SK-N-SH (cell line): ENCODE data around the gene COL1A2. TPM values are rescaled to one million over a fixed set of nuclear protein-coding genes. Genes with fewer than 3 reads are reported as not detected.

Experiments used
- CTCF ChIA-PET: fragments of 300-600, 350-600 bp; formaldehyde crosslinking; extraction: SDS; loops from one replicate; lab custom pipeline; 2021; lab: Yijun Ruan, JAX
- POLR2A ChIA-PET: fragments of 350-600 bp; sonication (Branson Sonifier 250); formaldehyde crosslinking; extraction: SDS; loops from one replicate; lab custom pipeline; 2020; ENCODE audit warnings: antibody characterized with exemption, inconsistent platforms; lab: Yijun Ruan, JAX
- DNase-seq: peaks from one replicate; pipeline ENCODE4 v3.0.0; 2012
- H2AFZ ChIP-seq: fragments of 200-600 bp; sonication (generic); 2 replicates; pipeline ENCODE4 v1.8.1; 2016; ENCODE audit warnings: antibody characterized with exemption, mild to moderate bottlenecking, low read depth
- H3F3A ChIP-seq: fragments of 200-600 bp; sonication (generic); replicated peaks from 2 replicates; pipeline ENCODE3; 2016; ENCODE audit warnings: antibody characterized with exemption, mild to moderate bottlenecking; ENCODE audit not compliant: insufficient read depth
- H3K27ac ChIP-seq, 2 experiments: fragments of 200-500 bp in 1 of 2; fragments of 200-600 bp in 1 of 2; sonication (Bioruptor generic) in 1 of 2; sonication (generic), shearing (Covaris generic) in 1 of 2; 2 replicates each; pipeline versions ENCODE4 v1.5.1 to v1.6.1; 2014 to 2016; ENCODE audit warnings: low read depth in 2 of 2, inconsistent platforms in 1 of 2, low read length in 1 of 2, mild to moderate bottlenecking in 1 of 2, mixed read lengths in 1 of 2
- H3K27me3 ChIP-seq: fragments of 200-600 bp; sonication (generic), shearing (Covaris generic); 2 replicates; pipeline ENCODE4 v1.6.1; 2016; ENCODE audit warnings: mixed run types; ENCODE audit not compliant: insufficient read depth
- H3K36me3 ChIP-seq, 2 experiments: fragments of 200-500 bp in 1 of 2; fragments of 200-600 bp in 1 of 2; sonication (Bioruptor generic) in 1 of 2; sonication (generic) in 1 of 2; replicated peaks in 1 of 2; 2 replicates each; pipeline versions ENCODE3 to v1.5.1; 2014 to 2016; ENCODE audit warnings: low read length in 1 of 2, mild to moderate bottlenecking in 1 of 2; ENCODE audit not compliant: insufficient read depth in 2 of 2, control insufficient read depth in 1 of 2
- H3K4me1 ChIP-seq, 2 experiments: fragments of 200-500 bp in 1 of 2; fragments of 200-600 bp in 1 of 2; sonication (Bioruptor generic) in 1 of 2; sonication (generic), shearing (Covaris generic) in 1 of 2; 2 replicates each; pipeline versions ENCODE4 v1.5.1 to v1.6.1; 2014 to 2016; ENCODE audit warnings: low read depth in 1 of 2, low read length in 1 of 2, mixed run types in 1 of 2; ENCODE audit not compliant: insufficient read depth in 2 of 2, control insufficient read depth in 1 of 2
- H3K4me2 ChIP-seq: fragments of 200-600 bp; sonication (generic), shearing (Covaris generic); 2 replicates; pipeline ENCODE4 v1.6.1; 2017; ENCODE audit warnings: mixed run types
- H3K4me3 ChIP-seq, 2 experiments: fragments of 200-500 bp in 1 of 2; fragments of 200-600 bp in 1 of 2; sonication (Bioruptor generic) in 1 of 2; sonication (generic), shearing (Covaris generic) in 1 of 2; 2 replicates each; pipeline versions ENCODE4 v1.5.1 to v1.8.1; 2014 to 2016; ENCODE audit warnings: low read depth in 2 of 2, inconsistent platforms in 1 of 2, low read length in 1 of 2, mild to moderate bottlenecking in 1 of 2, mixed read lengths in 1 of 2, moderate library complexity in 1 of 2
- H3K79me2 ChIP-seq: fragments of 200-600 bp; sonication (generic); 2 replicates; pipeline ENCODE4 v1.8.1; 2017; ENCODE audit warnings: mild to moderate bottlenecking; ENCODE audit not compliant: insufficient read depth
- H3K9ac ChIP-seq: fragments of 200-600 bp; sonication (generic); 2 replicates; pipeline ENCODE4 v1.6.1; 2017; ENCODE audit warnings: mixed run types
- H3K9me2 ChIP-seq: fragments of 200-600 bp; sonication (generic); 2 replicates; pipeline ENCODE4 v1.6.1; 2017; ENCODE audit warnings: mixed run types
- H3K9me3 ChIP-seq: fragments of 200-600 bp; sonication (generic); 2 replicates; pipeline ENCODE4 v1.6.1; 2017; ENCODE audit warnings: mixed run types, mild to moderate bottlenecking, moderate library complexity
- H4K20me1 ChIP-seq: fragments of 200-600 bp; sonication (generic); 2 replicates; pipeline ENCODE4 v1.6.1; 2017; ENCODE audit warnings: mild to moderate bottlenecking, mixed run types; ENCODE audit not compliant: insufficient read depth
- ELF1 ChIP-seq: IDR thresholded peaks from 2 replicates; pipeline ENCODE4 v1.4.0; 2012
- FOSL2 ChIP-seq: IDR thresholded peaks from 2 replicates; pipeline ENCODE4 v1.4.0; 2012; ENCODE audit warnings: low read depth, mild to moderate bottlenecking, moderate library complexity, borderline replicate concordance
- FOXJ3 ChIP-seq: sonication (generic); formaldehyde crosslinking; IDR thresholded peaks from 2 replicates; pipeline ENCODE4 v1.5.1; 2020; ENCODE audit warnings: mild to moderate bottlenecking, missing genetic modification reagents
- GABPA ChIP-seq: IDR thresholded peaks from 2 replicates; pipeline ENCODE4 v1.4.0; 2012; ENCODE audit warnings: low read depth, mild to moderate bottlenecking
- GATA2 ChIP-seq: sonication (generic); formaldehyde crosslinking; IDR thresholded peaks from 2 replicates; pipeline ENCODE4 v1.5.0; 2020; ENCODE audit warnings: mild to moderate bottlenecking, missing genetic modification reagents
- MEF2A ChIP-seq: IDR thresholded peaks from 2 replicates; pipeline ENCODE4 v1.4.0; 2012; ENCODE audit warnings: low read depth, borderline replicate concordance
- MXI1 ChIP-seq: IDR thresholded peaks from 2 replicates; pipeline ENCODE4 v1.6.1; 2012; ENCODE audit warnings: mild to moderate bottlenecking, low read depth, low read length, improper control_type of control experiment
- NFIC ChIP-seq: IDR thresholded peaks from 2 replicates; pipeline ENCODE4 v1.4.0; 2012; ENCODE audit warnings: borderline replicate concordance
- POLR2AphosphoS5 ChIP-seq: IDR thresholded peaks from 2 replicates; pipeline ENCODE4 v1.6.1; 2012; ENCODE audit warnings: low read depth, low read length
- RFX5 ChIP-seq: IDR thresholded peaks from 2 replicates; pipeline ENCODE4 v1.6.1; 2012; ENCODE audit warnings: mild to moderate bottlenecking, improper control_type of control experiment, low read length
- SMC3 ChIP-seq: IDR thresholded peaks from 2 replicates; pipeline ENCODE4 v1.6.1; 2012; ENCODE audit warnings: low read depth, low read length, improper control_type of control experiment
- TAF1 ChIP-seq: IDR thresholded peaks from 2 replicates; pipeline ENCODE4 v1.6.1; 2012; ENCODE audit warnings: low read depth, mild to moderate bottlenecking, low read length, moderate library complexity, borderline replicate concordance
- TCF12 ChIP-seq: IDR thresholded peaks from 2 replicates; pipeline ENCODE4 v1.4.0; 2012
- TEAD4 ChIP-seq: IDR thresholded peaks from 2 replicates; pipeline ENCODE4 v1.4.0; 2012; ENCODE audit warnings: mild to moderate bottlenecking, borderline replicate concordance; ENCODE audit not compliant: insufficient read depth
- YY1 ChIP-seq: IDR thresholded peaks from 2 replicates; pipeline ENCODE4 v1.4.0; 2012; ENCODE audit warnings: low read depth, mild to moderate bottlenecking
- WGBS: methylation state at CpG from one replicate; pipeline ENCODE4 v1.1.6; 2017; ENCODE audit warnings: low lambda C conversion rate; 5-methylcytosine and 5-hydroxymethylcytosine counted together
- polyA plus RNA-seq, 3 experiments: library from polyadenylated mRNA; depleted of rRNA; stranded (reverse); fragments of >200 nt; gene quantifications; 2 replicates each; pipeline ENCODE4 v1.2.3, GENCODE V29; 2012
- TF ChIP-seq, protein P1 (sequence below): IDR thresholded peaks from 2 replicates; pipeline ENCODE4 v1.4.0; 2012; ENCODE audit warnings: low read depth, borderline replicate concordance
- TF ChIP-seq, protein P2 (sequence below): IDR thresholded peaks from 2 replicates; pipeline ENCODE4 v1.6.1; 2012; ENCODE audit warnings: mild to moderate bottlenecking, low read depth, low read length, moderate library complexity
- TF ChIP-seq, protein P3 (sequence below): fragments of 200-600 bp; sonication (generic); IDR thresholded peaks from 2 replicates; pipeline ENCODE4 v1.6.1; 2017; ENCODE audit warnings: antibody characterized with exemption, mild to moderate bottlenecking, moderate library complexity
- TF ChIP-seq, protein P4 (sequence below): fragments of 150-350 bp; IDR thresholded peaks from 2 replicates; pipeline ENCODE4 v1.6.1; 2017; ENCODE audit warnings: antibody characterized with exemption, low read length, low read depth, borderline replicate concordance

Gene COL1A2
- polyA plus RNA-seq, 1 of the 3 experiments (the other 2 are of a cell fraction): 11.4 TPM

DNA sequence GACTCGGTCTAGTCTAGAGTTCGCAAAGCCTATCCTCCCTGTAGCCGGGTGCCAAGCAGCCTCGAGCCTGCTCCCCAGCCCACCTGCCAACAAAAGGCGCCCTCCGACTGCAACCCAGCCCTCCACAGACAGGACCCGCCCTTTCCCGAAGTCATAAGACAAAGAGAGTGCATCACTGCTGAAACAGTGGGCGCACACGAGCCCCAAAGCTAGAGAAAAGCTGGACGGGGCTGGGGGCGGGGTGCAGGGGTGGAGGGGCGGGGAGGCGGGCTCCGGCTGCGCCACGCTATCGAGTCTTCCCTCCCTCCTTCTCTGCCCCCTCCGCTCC, 622 bp upstream of the COL1A2 start:
- Histone ChIP-seq H3K36me3 (no peaks in the 10 kb centered on the region), H3K27me3 (no peaks in the 10 kb centered on the region), H3K4me2 (no peak overlapping the region), H3K9ac (no peak overlapping the region), H3K4me3 (no peak overlapping the region), H3K9me3 (no peaks in the 10 kb centered on the region; the same call in 1 of the 2 replicates), H3F3A (peaks cover 27% of the 10 kb centered on the region), H2AFZ (no peak overlapping the region), H4K20me1 (no peaks in the 10 kb centered on the region), H3K27ac (no peak overlapping the region; a peak in 1 of 4 replicates), H3K4me1 (peaks cover 5 to 30% of the 10 kb centered on the region in 2 experiments), H3K9me2 (no peaks in the 10 kb centered on the region), H3K79me2 (no peaks in the 10 kb centered on the region)
- no peak for TF ChIP-seq SMC3
- TF ChIP-seq MXI1: no peak
- TF ChIP-seq, protein P1, sequence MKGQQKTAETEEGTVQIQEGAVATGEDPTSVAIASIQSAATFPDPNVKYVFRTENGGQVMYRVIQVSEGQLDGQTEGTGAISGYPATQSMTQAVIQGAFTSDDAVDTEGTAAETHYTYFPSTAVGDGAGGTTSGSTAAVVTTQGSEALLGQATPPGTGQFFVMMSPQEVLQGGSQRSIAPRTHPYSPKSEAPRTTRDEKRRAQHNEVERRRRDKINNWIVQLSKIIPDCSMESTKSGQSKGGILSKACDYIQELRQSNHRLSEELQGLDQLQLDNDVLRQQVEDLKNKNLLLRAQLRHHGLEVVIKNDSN: no peak
- no peak for TF ChIP-seq GABPA
- TF ChIP-seq, protein P2, sequence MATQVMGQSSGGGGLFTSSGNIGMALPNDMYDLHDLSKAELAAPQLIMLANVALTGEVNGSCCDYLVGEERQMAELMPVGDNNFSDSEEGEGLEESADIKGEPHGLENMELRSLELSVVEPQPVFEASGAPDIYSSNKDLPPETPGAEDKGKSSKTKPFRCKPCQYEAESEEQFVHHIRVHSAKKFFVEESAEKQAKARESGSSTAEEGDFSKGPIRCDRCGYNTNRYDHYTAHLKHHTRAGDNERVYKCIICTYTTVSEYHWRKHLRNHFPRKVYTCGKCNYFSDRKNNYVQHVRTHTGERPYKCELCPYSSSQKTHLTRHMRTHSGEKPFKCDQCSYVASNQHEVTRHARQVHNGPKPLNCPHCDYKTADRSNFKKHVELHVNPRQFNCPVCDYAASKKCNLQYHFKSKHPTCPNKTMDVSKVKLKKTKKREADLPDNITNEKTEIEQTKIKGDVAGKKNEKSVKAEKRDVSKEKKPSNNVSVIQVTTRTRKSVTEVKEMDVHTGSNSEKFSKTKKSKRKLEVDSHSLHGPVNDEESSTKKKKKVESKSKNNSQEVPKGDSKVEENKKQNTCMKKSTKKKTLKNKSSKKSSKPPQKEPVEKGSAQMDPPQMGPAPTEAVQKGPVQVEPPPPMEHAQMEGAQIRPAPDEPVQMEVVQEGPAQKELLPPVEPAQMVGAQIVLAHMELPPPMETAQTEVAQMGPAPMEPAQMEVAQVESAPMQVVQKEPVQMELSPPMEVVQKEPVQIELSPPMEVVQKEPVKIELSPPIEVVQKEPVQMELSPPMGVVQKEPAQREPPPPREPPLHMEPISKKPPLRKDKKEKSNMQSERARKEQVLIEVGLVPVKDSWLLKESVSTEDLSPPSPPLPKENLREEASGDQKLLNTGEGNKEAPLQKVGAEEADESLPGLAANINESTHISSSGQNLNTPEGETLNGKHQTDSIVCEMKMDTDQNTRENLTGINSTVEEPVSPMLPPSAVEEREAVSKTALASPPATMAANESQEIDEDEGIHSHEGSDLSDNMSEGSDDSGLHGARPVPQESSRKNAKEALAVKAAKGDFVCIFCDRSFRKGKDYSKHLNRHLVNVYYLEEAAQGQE: no peak
- TF ChIP-seq RFX5: no peak
- no peak for TF ChIP-seq GATA2 (CRISPR knock-in tag)
- TF ChIP-seq, protein P3, sequence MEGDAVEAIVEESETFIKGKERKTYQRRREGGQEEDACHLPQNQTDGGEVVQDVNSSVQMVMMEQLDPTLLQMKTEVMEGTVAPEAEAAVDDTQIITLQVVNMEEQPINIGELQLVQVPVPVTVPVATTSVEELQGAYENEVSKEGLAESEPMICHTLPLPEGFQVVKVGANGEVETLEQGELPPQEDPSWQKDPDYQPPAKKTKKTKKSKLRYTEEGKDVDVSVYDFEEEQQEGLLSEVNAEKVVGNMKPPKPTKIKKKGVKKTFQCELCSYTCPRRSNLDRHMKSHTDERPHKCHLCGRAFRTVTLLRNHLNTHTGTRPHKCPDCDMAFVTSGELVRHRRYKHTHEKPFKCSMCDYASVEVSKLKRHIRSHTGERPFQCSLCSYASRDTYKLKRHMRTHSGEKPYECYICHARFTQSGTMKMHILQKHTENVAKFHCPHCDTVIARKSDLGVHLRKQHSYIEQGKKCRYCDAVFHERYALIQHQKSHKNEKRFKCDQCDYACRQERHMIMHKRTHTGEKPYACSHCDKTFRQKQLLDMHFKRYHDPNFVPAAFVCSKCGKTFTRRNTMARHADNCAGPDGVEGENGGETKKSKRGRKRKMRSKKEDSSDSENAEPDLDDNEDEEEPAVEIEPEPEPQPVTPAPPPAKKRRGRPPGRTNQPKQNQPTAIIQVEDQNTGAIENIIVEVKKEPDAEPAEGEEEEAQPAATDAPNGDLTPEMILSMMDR: no peak
- TF ChIP-seq, protein P4, sequence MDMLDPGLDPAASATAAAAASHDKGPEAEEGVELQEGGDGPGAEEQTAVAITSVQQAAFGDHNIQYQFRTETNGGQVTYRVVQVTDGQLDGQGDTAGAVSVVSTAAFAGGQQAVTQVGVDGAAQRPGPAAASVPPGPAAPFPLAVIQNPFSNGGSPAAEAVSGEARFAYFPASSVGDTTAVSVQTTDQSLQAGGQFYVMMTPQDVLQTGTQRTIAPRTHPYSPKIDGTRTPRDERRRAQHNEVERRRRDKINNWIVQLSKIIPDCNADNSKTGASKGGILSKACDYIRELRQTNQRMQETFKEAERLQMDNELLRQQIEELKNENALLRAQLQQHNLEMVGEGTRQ: no peak
- TF ChIP-seq NFIC: no peak
- no peak for TF ChIP-seq YY1
- TF ChIP-seq FOXJ3 (CRISPR knock-in tag): no peak
- TF ChIP-seq TEAD4: no peak
- no peak for TF ChIP-seq POLR2AphosphoS5
- no peak for TF ChIP-seq TCF12
- no peak for TF ChIP-seq FOSL2
- TF ChIP-seq MEF2A: no peak
- no peak for TF ChIP-seq TAF1
- TF ChIP-seq ELF1: no peak
- ChIA-PET POLR2A (no interaction called here), CTCF (interaction anchor here (2.2 to 3.3 kb wide), 3 partner anchors 17 to 101 kb away, joined by 6 to 67 read pairs (median 17); no protein-coding TSS in a partner anchor)
- 93% methylated on average over 19 of the region's 19 CpGs for WGBS
- peak; percentile 30 for DNase-seq
